Renal cortical epithelial cell (primary cell): ENCODE results near the gene MARCO. TPM values are rescaled to one million over a fixed set of nuclear protein-coding genes. Genes with fewer than 3 reads are reported as not detected.

Experiments used
- DNase-seq: peaks from one replicate; pipeline ENCODE4 v3.0.0-alpha.2; 2011; ENCODE audit warnings: low read depth
- total RNA-seq: library from RNA; depleted of rRNA; stranded (reverse); fragments of >200 nt; gene quantifications from 2 replicates; pipeline ENCODE4 v1.2.3, GENCODE V29; 2014

The MARCO gene
- total RNA-seq: 0.17 TPM in 1 of 2 replicates, not detected in the other

DNA sequence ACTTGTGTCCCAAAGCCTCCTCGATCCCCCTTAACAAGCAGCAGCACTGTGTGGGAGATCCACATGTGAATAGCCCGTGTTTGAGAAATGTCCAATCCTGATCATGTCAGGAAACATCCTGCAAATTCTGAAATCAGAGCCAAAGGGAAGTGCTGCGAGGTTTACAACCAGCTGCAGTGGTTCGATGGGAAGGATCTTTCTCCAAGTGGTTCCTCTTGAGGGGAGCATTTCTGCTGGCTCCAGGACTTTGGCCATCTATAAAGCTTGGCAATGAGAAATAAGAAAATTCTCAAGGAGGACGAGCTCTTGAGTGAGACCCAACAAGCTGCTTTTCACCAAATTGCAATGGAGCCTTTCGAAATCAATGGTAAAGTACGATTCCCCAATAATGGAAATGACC is at the start of gene MARCO:
Gene MARCO, plus strand, starts transcription at position 164 of the 400 bp plus-strand sequence. Its CDS starts 107 bp downstream, at position 271.
- no peak for DNase-seq

GRCh38 chr2:118893100-118893499 is 48.9 kb upstream of the MARCO start:
- DNase-seq: no peak

GRCh38 chr2:118902266-118903028 is 39.5 kb upstream of the MARCO start:
- DNase-seq: no peak

- no peak for DNase-seq
These were observed 39.0 kb upstream of the MARCO start for GRCh38 chr2:118903029-118903351.

- DNase-seq: no peak
These were observed 38.2 kb upstream of the MARCO start for GRCh38 chr2:118903551-118904479.

GRCh38 chr2:118905206-118905605 is 36.8 kb upstream of the MARCO start:
- no peak for DNase-seq

DNA sequence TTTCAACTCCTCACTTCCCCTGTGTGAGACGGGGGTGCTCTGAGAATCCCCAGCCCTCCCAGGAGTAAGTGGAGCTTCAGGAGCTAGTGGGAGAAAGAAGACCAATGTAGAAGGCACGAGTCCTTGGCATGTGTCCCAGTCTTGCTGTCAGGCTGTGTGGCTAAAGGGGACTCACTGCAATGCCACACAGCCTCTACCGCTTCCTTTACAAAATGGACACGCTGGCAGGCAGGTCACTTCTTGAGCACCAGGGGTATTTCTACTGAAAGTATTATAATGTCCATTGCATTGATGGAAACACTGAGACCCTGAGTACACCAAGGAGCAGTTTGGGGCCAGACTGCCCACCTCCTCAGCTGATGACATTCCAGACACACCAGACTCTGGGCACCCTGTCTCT is 35.8 kb upstream of the MARCO start:
- no peak for DNase-seq

- no peak for DNase-seq
These were observed 34.2 kb upstream of the MARCO start for GRCh38 chr2:118907759-118908158.

DNA sequence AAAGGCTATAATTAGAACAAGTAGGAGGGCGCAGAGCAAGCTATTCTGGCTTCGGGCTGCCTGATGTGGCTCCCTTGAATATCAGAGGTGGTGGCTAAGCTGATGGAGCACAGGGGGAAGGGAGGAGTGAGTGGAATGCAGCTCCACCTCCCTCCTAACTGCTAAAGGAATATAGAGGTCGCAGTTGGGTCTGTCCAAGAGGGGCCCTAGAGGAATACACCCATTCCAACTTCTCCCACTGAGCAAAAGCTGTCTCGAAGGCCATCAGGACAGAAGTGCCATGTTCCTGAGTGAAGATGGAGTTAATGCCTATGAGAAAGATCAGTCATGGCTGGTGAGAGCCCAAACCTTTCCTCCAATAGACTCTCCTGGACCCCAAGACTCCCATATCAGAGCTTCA is 32.8 kb upstream of the MARCO start:
- no peak for DNase-seq

- DNase-seq: no peak
These were observed 30.7 kb upstream of the MARCO start for GRCh38 chr2:118911166-118911856.

DNA sequence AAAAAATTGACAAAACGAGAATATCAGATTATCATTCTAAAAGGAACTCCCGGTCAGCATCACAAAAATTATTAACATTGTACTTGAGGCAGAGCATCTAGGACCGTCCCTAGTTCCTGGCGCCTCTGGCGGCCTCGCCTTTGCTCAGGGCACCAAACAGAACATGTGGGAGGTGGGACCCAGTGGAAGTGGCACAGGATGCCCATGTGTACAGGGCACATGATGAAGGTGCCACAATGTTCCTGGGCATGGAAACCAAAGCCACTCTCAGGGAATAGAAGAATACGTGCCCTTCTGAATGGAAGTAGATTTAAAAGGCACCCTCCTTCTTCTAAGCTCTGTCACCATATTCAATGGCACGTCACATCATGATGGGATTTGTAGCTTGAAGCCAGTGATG is 30.1 kb upstream of the MARCO start:
- DNase-seq: no peak

DNA sequence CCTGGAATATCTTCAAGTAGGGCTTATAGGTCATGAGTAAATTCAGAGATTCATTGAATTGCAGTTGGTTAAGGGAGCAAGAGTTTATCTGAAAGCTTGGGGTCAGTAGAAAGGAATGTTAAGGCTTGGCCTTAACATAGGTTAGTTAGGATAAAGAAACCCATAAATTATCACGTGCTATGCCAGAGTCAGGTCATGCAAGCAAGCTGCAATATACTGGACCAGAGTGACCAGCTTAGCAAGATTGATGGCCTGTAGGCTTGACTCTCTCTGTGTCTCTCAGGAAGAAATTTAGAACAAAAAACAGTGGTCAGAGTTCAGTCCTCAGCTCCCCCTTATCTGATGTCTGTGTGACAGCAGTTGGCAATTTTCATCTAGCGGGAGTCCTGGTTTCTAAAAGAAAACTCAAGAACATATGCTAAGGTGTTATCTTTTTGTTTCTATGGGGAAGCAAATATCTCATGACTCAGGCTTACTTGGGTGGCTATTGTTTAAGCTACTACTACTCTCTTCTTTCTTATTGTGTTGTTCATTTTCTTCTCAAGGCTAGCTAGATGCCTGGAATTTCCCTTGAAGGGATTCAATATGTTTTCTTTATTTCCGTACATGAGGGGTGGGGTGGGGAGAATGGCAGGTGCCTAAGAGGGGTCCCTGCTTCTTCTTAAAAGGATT is 28.7 kb upstream of the MARCO start:
- no peak for DNase-seq

GRCh38 chr2:118913803-118914645 is 28.0 kb upstream of the MARCO start:
- DNase-seq: peak; percentile 46

DNA sequence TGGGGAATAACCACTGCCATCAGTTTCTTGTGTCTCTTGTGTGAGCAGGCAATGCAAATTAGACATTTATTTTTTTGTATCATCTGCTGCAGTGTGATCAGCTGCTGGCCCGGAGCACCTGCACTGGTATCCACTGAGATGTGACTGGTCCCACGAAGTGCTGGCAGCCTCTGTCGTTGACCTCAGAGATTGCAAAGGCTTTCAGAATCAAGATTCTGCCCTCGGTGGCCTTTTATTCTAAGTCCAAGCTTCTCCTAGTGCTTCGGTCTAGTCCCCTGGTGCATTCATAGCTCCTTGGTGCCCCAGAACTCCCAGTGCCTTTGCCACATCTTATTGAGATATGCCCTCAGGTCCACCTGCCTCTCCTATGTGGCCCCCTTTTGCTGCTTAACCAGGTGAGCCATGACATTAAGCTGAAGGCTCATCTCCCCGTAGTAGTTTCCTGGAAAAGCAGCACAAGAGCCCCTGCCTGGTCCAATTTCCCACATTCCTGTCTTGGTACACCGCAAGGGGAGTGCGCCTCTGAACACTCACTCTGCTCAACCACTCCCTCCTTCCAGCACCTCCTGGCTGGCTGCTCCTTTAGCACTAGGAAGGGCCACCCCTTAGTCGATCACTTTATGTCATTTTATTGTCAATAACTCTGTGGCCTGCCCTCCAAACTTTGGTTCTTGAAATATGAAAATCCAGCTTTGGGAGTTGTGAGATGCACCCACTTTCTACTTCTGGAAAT is 27.1 kb upstream of the MARCO start:
- DNase-seq: no peak

DNA sequence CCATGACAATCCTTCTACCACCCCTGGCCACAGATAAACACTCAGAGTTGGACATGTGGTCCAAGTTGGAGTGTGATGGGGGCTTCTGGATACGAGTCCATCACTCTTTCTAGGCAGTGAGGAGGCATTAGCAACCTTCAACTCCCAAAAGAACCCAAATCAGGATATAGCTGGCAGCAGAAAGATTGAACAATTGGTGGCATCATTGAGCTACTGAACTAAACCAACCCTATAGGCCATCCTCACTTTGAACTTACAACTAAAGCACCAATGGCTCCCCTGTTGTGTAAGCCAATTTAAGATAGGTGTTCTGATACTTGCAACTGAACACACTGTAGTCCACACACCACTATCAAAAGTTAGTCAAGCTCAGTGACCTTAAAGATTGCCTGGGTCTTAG is 24.0 kb upstream of the MARCO start:
- DNase-seq: no peak

GRCh38 chr2:118921646-118922045 is 20.3 kb upstream of the MARCO start:
- DNase-seq: no peak

DNA sequence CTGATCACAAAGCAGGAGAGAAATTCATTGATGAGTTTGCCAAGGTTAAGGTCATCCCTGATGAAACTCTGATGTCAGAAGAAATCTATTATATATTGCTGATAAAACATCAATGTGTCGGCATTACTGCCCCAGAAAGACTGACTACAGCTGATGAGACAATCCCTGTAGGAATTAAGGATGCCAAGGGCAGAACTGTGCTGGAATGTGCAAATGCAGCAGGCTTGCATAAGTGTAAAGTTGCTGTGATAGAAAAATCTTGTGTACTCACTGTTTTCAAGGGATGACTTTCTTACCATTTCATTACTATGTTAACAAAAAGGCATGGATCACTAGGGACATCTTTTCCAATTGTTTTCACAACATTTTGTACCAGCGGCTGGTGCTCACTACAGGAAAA is 19.7 kb upstream of the MARCO start:
- no peak for DNase-seq

- no peak for DNase-seq
These were observed 18.6 kb upstream of the MARCO start for GRCh38 chr2:118923371-118923770.

GRCh38 chr2:118925476-118925875 is 16.5 kb upstream of the MARCO start:
- DNase-seq: no peak

DNA sequence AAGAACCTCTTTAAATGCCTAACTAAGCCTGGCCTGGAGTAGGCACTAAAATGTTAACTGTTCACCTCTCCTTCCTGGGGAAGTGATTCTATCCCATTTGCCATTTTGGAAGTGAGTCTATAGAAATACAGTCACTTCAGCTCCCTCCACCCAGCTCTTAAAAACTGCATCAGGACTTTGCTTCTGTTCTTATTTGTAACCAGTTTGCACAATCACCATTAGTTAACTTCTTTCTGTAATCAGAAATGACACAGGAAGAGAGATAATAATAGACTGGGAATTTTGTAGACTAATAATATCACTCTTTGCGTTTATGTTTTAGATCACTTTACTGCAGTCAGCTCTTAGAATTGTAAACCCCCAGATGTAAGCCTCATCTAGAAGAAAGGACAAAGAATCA is 16.0 kb upstream of the MARCO start:
- DNase-seq: no peak
